Breast epithelium (tissue), 3 donors: ENCODE measurements around the gene PTTG1IP.

Experiments used
- CTCF ChIP-seq, 3 donors: fragments of 450-650 bp; IDR thresholded peaks; one replicate each; pipeline ENCODE4 v1.5.1; 2016 to 2017; ENCODE audit warnings: antibody characterized with exemption in 3 of 3, mild to moderate bottlenecking in 3 of 3, moderate library complexity in 3 of 3
- POLR2A ChIP-seq: fragments of 450-650 bp; IDR thresholded peaks from one replicate; pipeline ENCODE4 v1.6.1; 2016; ENCODE audit warnings: antibody characterized with exemption, mild to moderate bottlenecking, moderate library complexity
- POLR2AphosphoS5 ChIP-seq, 3 donors: sonication (generic); formaldehyde crosslinking; IDR thresholded peaks; one replicate each; pipeline ENCODE4 v1.6.1; 2017; ENCODE audit warnings: antibody characterized with exemption in 3 of 3

GRCh38 chr21:44874497-44875315 is 1.2 kb upstream of the PTTG1IP start:
- no peak for TF ChIP-seq CTCF (IDR thresholded peaks at IDR 0.05)
- no peak for TF ChIP-seq POLR2A
- TF ChIP-seq POLR2AphosphoS5 (IDR thresholded peaks at IDR 0.05), result peak in 2 of 3 donors; percentile 60 to 61
